ENCODE measurements around the gene LRRC36. TPM values are rescaled to one million over a fixed set of nuclear protein-coding genes. Genes with fewer than 3 reads are reported as not detected.

LRRC36 gene
- total RNA-seq, 2 experiments from 2014 or later: 0.51 to 0.66 TPM

DNA sequence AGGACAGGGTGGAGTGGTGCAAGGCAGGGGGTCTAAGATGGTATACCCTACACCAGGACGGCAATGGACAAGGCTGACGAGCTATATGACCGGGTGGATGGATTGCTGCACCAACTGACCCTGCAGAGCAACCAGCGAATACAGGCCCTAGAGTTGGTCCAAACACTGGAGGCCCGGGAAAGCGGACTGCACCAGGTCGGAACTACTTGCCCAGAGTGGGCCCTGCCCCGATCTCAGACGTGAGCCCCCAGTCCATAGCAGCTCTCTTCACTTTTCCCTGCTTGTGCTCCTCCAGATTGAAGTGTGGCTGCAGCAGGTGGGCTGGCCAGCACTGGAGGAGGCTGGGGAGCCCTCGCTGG, 44.2 kb upstream of the LRRC36 start:
- H3K36me3 Mint-ChIP-seq (ENCODE audit: low read depth): peaks cover 5% of the 10 kb centered on the region
- ChIA-PET CTCF (interaction anchor here (0.5 to 0.6 kb wide), 4 partner anchors 29 to 318 kb away, joined by 3 to 4 read pairs (median 3); no protein-coding TSS in a partner anchor), POLR2A (no interaction called here)
- peaks cover 6% of the 10 kb centered on the region for H3K4me1 Mint-ChIP-seq
- no peaks in the 10 kb centered on the region for H3K9me3 Mint-ChIP-seq (ENCODE audit: low read depth)
- no peak for DNase-seq
- no peaks in the 10 kb centered on the region for H3K27me3 Mint-ChIP-seq
- intact Hi-C loops (cut with DNase I, micrococcal nuclease): no loop called here
- ATAC-seq: no peak
- no peak overlapping the region for H3K4me3 Mint-ChIP-seq
- H3K27ac Mint-ChIP-seq: no peak overlapping the region

GRCh38 chr16:67283039-67283825, 43.4 kb upstream of the LRRC36 start:
- POLR2A ChIA-PET: no interaction called here
- Mint-ChIP-seq H3K9me3 (ENCODE audit: low read depth) (no peaks in the 10 kb centered on the region), H3K36me3 (ENCODE audit: low read depth) (peaks cover 2% of the 10 kb centered on the region), H3K4me1 (no peaks in the 10 kb centered on the region), H3K4me3 (no peak overlapping the region), H3K27ac (no peak overlapping the region), H3K27me3 (no peaks in the 10 kb centered on the region)
- no peak for DNase-seq
- intact Hi-C loops (cut with DNase I, micrococcal nuclease): no loop called here
- ATAC-seq: no peak
- CTCF ChIA-PET: interaction anchor here (0.6 kb wide), 1 partner anchor 81 kb away, joined by 3 read pairs; no protein-coding TSS in a partner anchor

- ATAC-seq: no peak
- Mint-ChIP-seq H3K27ac (no peak overlapping the region), H3K36me3 (ENCODE audit: low read depth) (peaks cover 2% of the 10 kb centered on the region), H3K9me3 (ENCODE audit: low read depth) (no peaks in the 10 kb centered on the region), H3K4me3 (no peak overlapping the region), H3K27me3 (no peaks in the 10 kb centered on the region), H3K4me1 (no peaks in the 10 kb centered on the region)
- DNase-seq: no peak
- ChIA-PET CTCF (interaction anchor here (0.7 to 1.0 kb wide), 5 partner anchors 18 to 344 kb away, joined by 3 to 4 read pairs (median 3); partner anchors contain the start of genes KCTD19 and LRRC36), POLR2A (no interaction called here)
- intact Hi-C loops (cut with DNase I, micrococcal nuclease): no loop called here
Measured at GRCh38 chr16:67283826-67284555, 42.6 kb upstream of the LRRC36 start.

- DNase-seq: no peak
- H3K27me3 Mint-ChIP-seq: no peaks in the 10 kb centered on the region
- H3K27ac Mint-ChIP-seq: no peak overlapping the region
- H3K4me1 Mint-ChIP-seq: no peaks in the 10 kb centered on the region
- no peak overlapping the region for H3K4me3 Mint-ChIP-seq
- ChIA-PET CTCF (interaction anchor here (0.7 to 1.2 kb wide), 7 partner anchors 19 to 345 kb away, joined by 3 to 6 read pairs (median 3); partner anchors contain the start of genes KCTD19 and LRRC36), POLR2A (interaction anchor here (0.6 kb wide), 1 partner anchor 653 kb away, joined by 3 read pairs; no protein-coding TSS in a partner anchor)
- peaks cover 2% of the 10 kb centered on the region for H3K36me3 Mint-ChIP-seq (ENCODE audit: low read depth)
- no peak for ATAC-seq
- intact Hi-C loops (cut with DNase I, micrococcal nuclease): no loop called here
- no peaks in the 10 kb centered on the region for H3K9me3 Mint-ChIP-seq (ENCODE audit: low read depth)
Measured at GRCh38 chr16:67284699-67285646, 41.6 kb upstream of the LRRC36 start.

DNA sequence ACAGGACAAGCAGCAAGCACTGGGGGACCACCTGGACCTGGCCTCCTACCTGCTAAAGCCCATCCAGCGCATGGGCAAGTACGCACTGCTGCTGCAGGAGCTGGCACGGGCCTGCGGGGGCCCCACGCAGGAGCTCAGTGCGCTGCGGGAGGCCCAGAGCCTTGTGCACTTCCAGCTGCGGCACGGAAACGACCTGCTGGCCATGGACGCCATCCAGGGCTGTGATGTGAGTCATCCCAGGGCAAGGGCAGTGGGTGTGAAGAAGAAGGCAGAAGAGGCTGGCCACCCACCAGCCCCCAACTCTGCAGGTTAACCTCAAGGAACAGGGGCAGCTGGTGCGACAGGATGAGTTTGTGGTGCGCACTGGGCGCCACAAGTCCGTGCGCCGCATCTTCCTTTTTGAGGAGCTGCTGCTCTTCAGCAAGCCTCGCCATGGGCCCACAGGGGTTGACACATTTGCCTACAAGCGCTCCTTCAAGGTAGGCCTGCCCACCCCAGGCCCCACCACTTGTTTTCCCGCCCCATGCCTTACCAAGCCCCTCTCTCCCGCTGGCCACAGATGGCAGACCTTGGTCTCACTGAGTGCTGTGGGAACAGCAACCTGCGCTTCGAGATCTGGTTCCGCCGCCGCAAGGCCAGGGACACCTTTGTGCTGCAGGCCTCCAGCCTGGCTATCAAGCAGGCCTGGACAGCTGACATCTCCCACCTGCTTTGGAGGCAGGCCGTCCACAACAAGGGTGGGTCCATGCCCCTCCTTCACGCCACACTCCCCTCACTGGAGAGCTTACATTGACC, 40.0 kb upstream of the LRRC36 start:
- H3K27me3 Mint-ChIP-seq: no peaks in the 10 kb centered on the region
- ATAC-seq: no peak
- ChIA-PET POLR2A (no interaction called here), CTCF (interaction anchor here (0.6 kb wide), 3 partner anchors 25 to 304 kb away, joined by 3 to 4 read pairs (median 4); no protein-coding TSS in a partner anchor)
- H3K36me3 Mint-ChIP-seq (ENCODE audit: low read depth): peaks cover 2% of the 10 kb centered on the region
- DNase-seq: no peak
- H3K4me1 Mint-ChIP-seq: no peaks in the 10 kb centered on the region
- H3K4me3 Mint-ChIP-seq: no peak overlapping the region
- H3K27ac Mint-ChIP-seq: no peak overlapping the region
- no peaks in the 10 kb centered on the region for H3K9me3 Mint-ChIP-seq (ENCODE audit: low read depth)
- intact Hi-C loops (cut with DNase I, micrococcal nuclease): no loop called here

GRCh38 chr16:67287960-67288359, 38.7 kb upstream of the LRRC36 start:
- Mint-ChIP-seq H3K9me3 (ENCODE audit: low read depth) (no peaks in the 10 kb centered on the region), H3K36me3 (ENCODE audit: low read depth) (peaks cover 2% of the 10 kb centered on the region), H3K4me1 (no peaks in the 10 kb centered on the region), H3K4me3 (no peak overlapping the region), H3K27ac (no peak overlapping the region), H3K27me3 (no peaks in the 10 kb centered on the region)
- intact Hi-C loops (cut with DNase I, micrococcal nuclease): no loop called here
- DNase-seq: no peak
- ATAC-seq: no peak
- CTCF ChIA-PET: interaction anchor here (0.6 kb wide), 1 partner anchor 51 kb away, joined by 3 read pairs; no protein-coding TSS in a partner anchor
- POLR2A ChIA-PET: no interaction called here

GRCh38 chr16:67291461-67291860, 35.2 kb upstream of the LRRC36 start:
- Mint-ChIP-seq H3K4me3 (no peak overlapping the region), H3K9me3 (ENCODE audit: low read depth) (no peaks in the 10 kb centered on the region), H3K36me3 (ENCODE audit: low read depth) (peaks cover 2% of the 10 kb centered on the region), H3K27me3 (no peaks in the 10 kb centered on the region), H3K27ac (no peak overlapping the region), H3K4me1 (no peaks in the 10 kb centered on the region)
- POLR2A ChIA-PET: no interaction called here
- intact Hi-C loops (cut with DNase I, micrococcal nuclease): no loop called here
- no peak for ATAC-seq
- CTCF ChIA-PET: no interaction called here
- DNase-seq: no peak

DNA sequence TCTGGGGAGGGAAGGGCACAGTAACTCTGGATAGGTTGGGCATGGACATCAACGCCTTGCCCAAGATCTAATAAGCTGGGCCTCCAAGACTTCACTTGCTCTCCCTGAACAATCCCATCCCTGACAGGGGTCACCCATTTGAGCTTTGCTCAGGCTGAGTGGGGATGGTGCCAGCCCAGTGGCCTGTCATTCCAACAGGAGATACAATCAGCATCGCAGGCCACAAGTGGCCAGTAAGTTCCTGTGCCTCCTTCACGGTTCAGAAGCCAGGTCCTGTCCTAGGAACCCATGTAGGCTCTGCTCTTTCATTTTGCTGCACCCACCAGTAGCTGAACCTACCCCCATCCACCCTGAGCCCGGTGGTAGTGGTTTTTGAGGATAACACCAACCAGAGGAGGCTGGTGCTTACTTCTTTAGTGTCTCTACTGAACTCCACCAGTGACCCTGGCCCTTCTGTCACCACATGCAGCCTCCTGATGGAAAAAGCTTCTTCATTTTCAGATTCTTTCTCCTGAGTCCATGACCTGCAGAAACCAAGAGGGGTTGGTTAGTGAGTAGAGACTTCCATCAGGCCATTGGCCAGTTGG, 32.4 kb upstream of the LRRC36 start:
- no peaks in the 10 kb centered on the region for H3K36me3 Mint-ChIP-seq (ENCODE audit: low read depth)
- no peaks in the 10 kb centered on the region for H3K9me3 Mint-ChIP-seq (ENCODE audit: low read depth)
- no peaks in the 10 kb centered on the region for H3K4me1 Mint-ChIP-seq
- H3K27me3 Mint-ChIP-seq: peaks cover 2% of the 10 kb centered on the region
- ATAC-seq (no peak), DNase-seq (no peak)
- H3K27ac Mint-ChIP-seq: no peak overlapping the region
- intact Hi-C loops (cut with DNase I, micrococcal nuclease): no loop called here
- ChIA-PET CTCF (interaction anchor here (0.6 to 1.0 kb wide), 5 partner anchors 17 to 101 kb away, joined by 3 read pairs; partner anchors contain the start of genes KCTD19 and LRRC36), POLR2A (interaction anchor here (0.5 kb wide), 1 partner anchor 250 kb away, joined by 3 read pairs; no protein-coding TSS in a partner anchor)
- no peak overlapping the region for H3K4me3 Mint-ChIP-seq

- Mint-ChIP-seq H3K27me3 (peaks cover 2% of the 10 kb centered on the region), H3K27ac (no peak overlapping the region), H3K36me3 (ENCODE audit: low read depth) (no peaks in the 10 kb centered on the region), H3K9me3 (ENCODE audit: low read depth) (no peaks in the 10 kb centered on the region), H3K4me1 (no peaks in the 10 kb centered on the region), H3K4me3 (no peak overlapping the region)
- POLR2A ChIA-PET: interaction anchor here (0.5 kb wide), 1 partner anchor 251 kb away, joined by 3 read pairs; no protein-coding TSS in a partner anchor
- CTCF ChIA-PET: interaction anchor here (0.6 to 1.0 kb wide), 4 partner anchors 31 to 101 kb away, joined by 3 read pairs; partner anchors contain the start of genes KCTD19 and LRRC36
- DNase-seq: no peak
- intact Hi-C loops (cut with DNase I, micrococcal nuclease): no loop called here
- no peak for ATAC-seq
Measured at GRCh38 chr16:67294938-67295361, 31.7 kb upstream of the LRRC36 start.

GRCh38 chr16:67296420-67296819, 30.2 kb upstream of the LRRC36 start:
- POLR2A ChIA-PET: no interaction called here
- peaks cover 5% of the 10 kb centered on the region for H3K27me3 Mint-ChIP-seq
- ATAC-seq (no peak), DNase-seq (no peak)
- H3K27ac Mint-ChIP-seq: no peak overlapping the region
- no peaks in the 10 kb centered on the region for H3K4me1 Mint-ChIP-seq
- intact Hi-C loops (cut with DNase I, micrococcal nuclease): no loop called here
- H3K9me3 Mint-ChIP-seq (ENCODE audit: low read depth): no peaks in the 10 kb centered on the region
- H3K4me3 Mint-ChIP-seq: no peak overlapping the region
- no peaks in the 10 kb centered on the region for H3K36me3 Mint-ChIP-seq (ENCODE audit: low read depth)
- CTCF ChIA-PET: interaction anchor here (0.6 to 1.3 kb wide), 8 partner anchors 13 to 488 kb away, joined by 3 to 4 read pairs (median 3); no protein-coding TSS in a partner anchor
